ENCODE measurements around the gene TMEM201.

The TMEM201 gene

DNA sequence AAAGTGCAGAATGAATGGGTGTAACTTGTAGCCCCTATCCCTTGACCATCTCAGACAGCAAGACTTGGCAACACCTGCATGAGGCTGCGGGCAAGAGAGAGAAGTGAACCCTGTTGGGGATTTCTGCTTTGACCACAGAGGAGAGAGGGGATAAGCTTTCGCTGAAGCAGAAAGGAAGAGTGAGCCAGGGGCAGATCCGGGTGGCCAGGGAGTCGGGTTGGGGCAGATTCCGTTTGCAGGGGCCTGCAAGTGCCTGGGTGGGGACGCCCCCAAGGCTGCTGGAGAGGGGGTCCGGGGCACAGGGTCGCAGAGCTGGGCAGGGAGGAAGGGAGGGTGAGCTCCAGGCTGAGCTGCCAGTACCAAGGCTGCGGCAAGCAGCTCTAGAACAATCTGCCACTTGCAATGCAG, 37.5 kb downstream of the TMEM201 start:
- DNase-seq, result no peak

- peak; percentile 82 for DNase-seq
These were observed 40.1 kb downstream of the TMEM201 start for GRCh38 chr1:9628541-9629444.

- peak; percentile 83 for DNase-seq
These were observed 40.9 kb downstream of the TMEM201 start for GRCh38 chr1:9629445-9630201.

GRCh38 chr1:9630331-9631111, 41.8 kb downstream of the TMEM201 start:
- DNase-seq, result peak; percentile 48

DNA sequence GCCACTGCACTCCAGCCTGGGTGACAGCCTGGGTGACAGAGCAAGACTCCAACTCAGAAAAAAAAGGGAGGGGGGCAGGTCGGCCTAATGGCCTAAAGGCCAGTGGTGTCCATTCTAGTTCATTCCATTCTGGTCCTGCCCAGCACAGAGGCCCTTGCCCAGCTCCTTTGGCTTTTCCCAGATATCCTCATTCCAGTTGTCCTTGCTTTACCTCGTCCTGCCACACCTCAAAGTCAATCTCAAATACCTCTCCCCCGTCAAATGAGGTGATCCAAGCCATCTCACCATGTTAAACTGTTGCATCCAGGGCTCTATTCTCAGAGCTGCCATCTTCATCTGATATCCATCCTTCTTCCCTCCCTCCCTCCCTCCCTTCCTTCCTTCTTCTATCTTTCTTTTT, 42.9 kb downstream of the TMEM201 start:
- no peak for DNase-seq

- no peak for DNase-seq
These were observed 44.8 kb downstream of the TMEM201 start for GRCh38 chr1:9633493-9633892.

DNA sequence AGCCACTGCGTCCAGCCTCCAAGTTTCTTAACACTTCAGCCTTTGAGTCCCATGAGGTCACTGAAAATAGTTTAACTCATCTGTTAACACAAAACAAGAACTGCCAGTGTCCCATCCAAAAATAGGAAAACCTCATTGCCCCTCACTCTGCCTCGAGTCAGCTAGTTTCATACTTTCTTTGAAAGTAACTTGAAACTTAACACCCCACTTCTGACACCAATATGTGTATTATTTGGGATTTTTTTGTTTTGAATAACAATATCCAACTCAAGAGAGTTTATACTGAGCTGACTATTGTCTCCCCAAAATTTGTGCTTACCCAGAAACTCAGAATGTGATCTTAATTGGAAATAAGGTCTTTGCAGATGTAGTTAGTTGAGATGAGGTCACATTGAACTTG, 45.9 kb downstream of the TMEM201 start:
- no peak for DNase-seq

DNA sequence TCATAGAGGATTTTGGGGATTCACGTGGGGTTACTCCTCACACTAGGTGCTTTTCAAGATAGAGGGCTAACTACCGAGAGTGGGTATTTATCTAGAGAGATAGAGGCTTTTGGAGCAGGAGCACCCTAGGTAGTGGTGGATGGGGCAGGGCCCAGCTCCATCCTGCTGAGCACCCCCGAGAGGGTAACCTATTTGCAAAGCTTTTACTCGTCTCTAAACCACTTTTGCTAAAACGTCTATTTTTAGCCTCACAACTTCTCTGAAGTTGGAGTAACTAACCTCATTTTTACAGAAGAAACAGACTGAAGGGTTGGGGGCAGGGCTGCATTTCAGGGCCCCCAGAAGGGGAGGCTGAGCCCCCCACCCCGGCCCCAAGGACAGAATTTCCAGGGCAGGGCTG, 50.5 kb downstream of the TMEM201 start:
- no peak for DNase-seq

DNA sequence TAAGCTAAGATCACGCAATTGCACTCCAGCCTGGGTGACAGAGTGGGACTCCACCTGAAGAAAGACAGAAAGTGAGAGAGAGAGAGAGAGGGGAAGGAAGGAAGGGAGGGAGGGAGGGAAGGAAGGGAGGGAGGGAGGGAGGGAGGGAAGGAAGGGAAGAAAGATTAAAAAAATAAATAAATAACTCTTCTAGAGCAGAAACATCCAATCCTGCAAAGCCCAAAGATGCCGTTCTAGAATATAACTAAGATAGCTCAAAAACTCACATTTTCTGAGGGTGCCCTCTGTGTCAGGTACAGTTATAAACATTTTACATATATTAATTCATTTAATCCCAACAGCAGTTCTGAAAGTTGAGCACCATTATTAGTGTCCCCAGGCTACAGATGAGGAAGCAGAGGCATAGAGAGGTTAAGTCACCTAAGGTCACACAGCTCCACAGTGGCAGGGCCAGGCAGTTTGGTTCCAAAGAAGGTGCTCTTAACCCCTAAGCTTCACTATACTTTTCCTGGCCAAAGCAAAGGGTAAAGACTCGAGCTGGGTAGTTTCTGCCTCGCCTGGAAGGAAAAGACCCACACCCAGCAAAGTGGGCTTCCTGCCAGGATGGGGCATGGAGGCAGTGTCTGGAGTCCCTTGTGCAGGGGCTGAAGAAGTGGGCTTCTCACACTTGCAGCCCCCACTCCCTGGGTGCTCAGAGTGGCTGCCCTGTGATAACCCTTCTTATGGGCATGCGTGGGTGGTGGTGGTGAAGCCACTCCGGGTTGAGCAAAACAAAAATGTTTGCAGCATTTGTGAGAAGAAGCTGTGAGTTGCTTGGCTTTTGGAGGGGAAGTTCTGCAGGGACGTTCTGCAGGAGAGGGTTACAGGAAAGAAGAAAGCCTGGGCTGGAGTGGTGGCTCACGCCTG, 54.9 kb downstream of the TMEM201 start:
- DNase-seq, result no peak

- DNase-seq, result no peak
These were observed 57.3 kb downstream of the TMEM201 start for GRCh38 chr1:9646037-9646436.

DNA sequence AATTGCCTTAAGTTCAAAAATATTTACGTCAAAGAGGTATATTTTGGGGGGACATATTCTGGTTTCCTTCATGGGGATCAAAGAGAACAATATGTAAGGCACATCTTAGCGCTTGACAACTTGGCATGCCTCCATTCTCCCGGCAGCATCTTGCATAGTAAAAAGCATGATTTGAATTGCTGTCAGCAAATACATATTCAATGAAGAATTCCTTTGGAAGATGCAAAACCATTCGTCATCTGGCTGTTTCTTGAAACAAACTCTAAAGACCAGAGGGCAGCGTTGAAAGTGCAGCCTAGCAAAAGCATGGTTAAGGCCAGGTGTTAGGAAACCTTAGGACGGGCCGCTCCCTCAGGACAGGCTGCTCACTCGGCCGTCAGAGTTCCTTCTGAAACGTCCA, 59.5 kb downstream of the TMEM201 start:
- no peak for DNase-seq

DNA sequence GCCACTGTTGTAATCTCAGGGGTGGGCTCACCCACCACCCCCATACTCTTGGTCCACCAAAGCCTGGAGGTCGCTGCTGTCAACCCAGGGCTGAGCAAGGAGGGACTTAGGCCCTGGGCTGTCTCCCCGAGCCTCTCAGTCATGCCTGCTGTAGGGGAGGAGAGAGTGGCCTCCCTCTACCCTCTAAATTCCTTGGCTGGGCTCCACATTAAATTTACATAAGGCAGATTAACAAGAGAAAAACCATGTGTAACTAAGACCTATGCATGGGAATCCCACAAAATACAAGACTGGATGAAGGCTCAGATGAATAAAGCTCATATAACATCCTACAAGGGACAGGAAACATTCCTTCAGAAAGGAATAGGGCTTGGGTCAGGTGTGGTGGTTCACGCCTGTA, 61.1 kb downstream of the TMEM201 start:
- DNase-seq, result no peak

- DNase-seq, result no peak
These were observed 62.5 kb downstream of the TMEM201 start for GRCh38 chr1:9651220-9651564.

DNA sequence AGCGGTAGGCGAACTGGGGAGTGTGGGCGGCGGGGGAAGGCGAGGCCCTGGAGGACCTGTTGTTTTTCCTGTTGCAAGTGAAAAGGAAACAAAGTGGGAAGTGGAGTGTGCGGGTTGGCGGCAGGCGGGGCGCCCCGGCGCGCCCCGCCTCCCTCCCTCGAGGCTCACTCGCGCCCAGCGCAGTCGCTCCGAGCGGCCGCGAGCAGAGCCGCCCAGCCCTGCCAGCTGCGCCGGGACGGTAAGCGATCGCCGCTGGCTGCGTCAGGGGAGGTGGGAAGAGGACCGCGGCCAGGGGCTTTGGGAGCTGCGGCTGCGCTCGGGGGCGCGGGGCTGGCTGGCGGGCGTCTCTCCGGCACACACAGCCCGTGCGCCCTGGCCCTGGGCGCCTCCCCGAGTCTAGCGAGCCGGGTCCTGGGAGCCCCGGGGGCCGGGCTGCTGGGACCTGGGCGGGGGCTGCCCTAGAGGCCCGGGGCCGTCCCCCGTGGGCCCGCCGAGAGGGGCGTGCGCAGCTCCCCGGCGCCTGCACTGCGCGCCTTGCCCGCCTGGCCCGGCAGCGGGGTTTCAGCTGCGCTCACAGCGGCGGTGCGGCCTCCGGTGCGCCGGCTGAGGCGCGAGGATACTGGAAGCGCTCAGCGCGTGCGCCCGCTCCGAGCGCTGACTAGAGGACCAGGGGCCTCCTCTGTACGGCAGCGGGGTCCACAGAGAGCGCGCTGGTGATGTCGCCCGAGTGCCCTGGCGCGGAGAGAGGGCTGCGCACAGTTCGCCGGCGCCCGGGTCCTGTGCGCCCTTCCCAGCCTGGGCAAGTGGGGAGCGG, 63.1 kb downstream of the TMEM201 start, which contains the start of gene PIK3CD:
Gene PIK3CD, plus strand, starts transcription at position 167 of the 814 bp plus-strand sequence. CDS start 58,725 bp downstream, outside the sequence.
- DNase-seq, result peak; percentile 54

- DNase-seq, result peak; percentile 59
These were observed 63.9 kb downstream of the TMEM201 start for GRCh38 chr1:9652379-9653209.

DNA sequence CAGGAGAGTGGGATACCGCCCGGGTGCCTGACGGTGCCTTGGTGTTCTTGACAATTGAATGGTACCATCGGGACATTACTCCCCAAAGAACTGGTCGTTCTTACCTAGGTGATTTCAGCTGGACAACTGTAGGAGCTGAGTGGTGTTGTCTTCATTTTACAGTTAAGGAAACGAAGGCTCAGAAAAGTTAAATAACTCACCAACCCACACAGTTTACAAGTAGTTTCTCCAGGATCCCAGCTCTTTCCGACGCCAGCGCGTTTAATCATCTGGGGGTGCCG, 64.4 kb downstream of the TMEM201 start:
- DNase-seq, result no peak

GRCh38 chr1:9653491-9654050, 64.9 kb downstream of the TMEM201 start:
- no peak for DNase-seq

GRCh38 chr1:9654051-9654833, 65.5 kb downstream of the TMEM201 start:
- no peak for DNase-seq
